Measurements from ENCODE around the gene ENTHD1. TPM values are rescaled to one million over a fixed set of nuclear protein-coding genes. Genes with fewer than 3 reads are reported as not detected.

The ENTHD1 gene
- total and polyA plus RNA-seq, 2 of the 4 experiments (the other 2 are of a cell fraction) = not detected

DNA sequence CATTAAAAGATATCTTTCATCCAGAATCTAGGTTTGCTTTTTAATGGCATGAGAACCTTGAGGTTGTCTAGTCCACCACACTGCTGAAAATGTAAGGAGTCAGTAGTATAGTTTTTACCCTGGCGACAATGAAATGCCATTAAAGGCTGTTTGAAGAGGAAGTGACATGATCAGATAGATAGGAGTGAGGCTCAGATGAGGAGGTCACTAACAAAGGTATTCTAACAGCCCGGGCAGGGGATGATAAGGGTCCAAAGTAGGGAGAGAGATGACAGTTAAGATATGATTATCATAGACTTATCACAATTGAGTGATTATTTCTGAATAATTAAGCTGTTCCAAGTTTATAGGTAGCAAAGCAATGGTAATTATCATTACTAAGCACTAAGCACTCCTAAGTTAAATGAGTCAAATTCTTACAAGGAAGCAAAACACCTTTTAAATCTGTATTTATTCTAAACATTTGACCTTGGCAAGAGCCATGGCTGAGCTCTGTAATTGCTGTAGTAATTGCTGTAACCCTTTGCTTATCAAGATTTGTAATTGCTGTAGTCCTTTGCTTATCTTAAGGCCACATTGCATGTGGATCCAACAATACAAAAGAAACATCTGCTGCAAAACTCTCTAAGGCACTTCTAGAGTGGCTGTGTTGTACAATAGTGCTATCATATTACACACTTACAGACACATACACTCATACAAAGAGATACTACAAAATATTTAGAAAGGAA lies 92.6 kb downstream of the ENTHD1 start:
- no peak overlapping the region for H3K4me2 ChIP-seq (ENCODE audit: low read depth, low read length)
- H3K36me3 ChIP-seq (ENCODE audit: control insufficient read depth, insufficient read depth, low read length) = no peaks in the 10 kb centered on the region
- no peak overlapping the region for H3K4ac ChIP-seq (ENCODE audit: low read depth, low read length)
- no peaks in the 10 kb centered on the region for H3K9me1 ChIP-seq (ENCODE audit: insufficient read depth, low read length)
- H3K27me3 ChIP-seq (ENCODE audit: control insufficient read depth, insufficient read depth, low read length) = peaks cover 41% of the 10 kb centered on the region
- no peak overlapping the region for H3K27ac ChIP-seq (ENCODE audit: insufficient read depth, low read length)
- no peak overlapping the region for H2BK20ac ChIP-seq (ENCODE audit: low read depth, low read length)
- H2BK5ac ChIP-seq (ENCODE audit: low read depth, low read length, poor library complexity, severe bottlenecking) = no peak overlapping the region
- no peak overlapping the region for H3K18ac ChIP-seq (ENCODE audit: low read depth, low read length)
- dilution Hi-C loops (cut with HindIII; ENCODE audit: low sequenced_read_pairs, unreplicated experiment) (no loop called here), intact Hi-C loops (cut with micrococcal nuclease) (loop anchor here (10.0 kb wide), 1 partner anchor 176 kb away; no protein-coding TSS in a partner anchor), in situ Hi-C loops (cut with MboI; ENCODE audit: low sequenced_read_pairs) (no loop called here)
- POLR2A ChIA-PET (ENCODE audit: unreplicated experiment) = no interaction called here
- no peak overlapping the region for H4K91ac ChIP-seq (ENCODE audit: insufficient read depth, low read depth, low read length)
- no peak for TF ChIP-seq CHD1 (IDR thresholded peaks at IDR 0.05; ENCODE audit: low read depth, low read length)
- TF ChIP-seq POLR2A (IDR thresholded peaks at IDR 0.05; ENCODE audit: low read depth, low read length) = no peak
- TF ChIP-seq CEBPB (IDR thresholded peaks at IDR 0.05; ENCODE audit: low read depth, low read length) = no peak
- no peak overlapping the region for H3K23ac ChIP-seq (ENCODE audit: low read depth, low read length)
- H3K79me1 ChIP-seq (ENCODE audit: low read depth in 1 of 2, low read length in 2 of 2) = no peaks in the 10 kb centered on the region
- CTCF ChIA-PET = no interaction called here
- no peak overlapping the region for H3K56ac ChIP-seq (ENCODE audit: extremely low read depth, insufficient read depth, low read length)
- H3K4me1 ChIP-seq (ENCODE audit: control insufficient read depth, insufficient read depth, low read length) = no peaks in the 10 kb centered on the region
- no peak overlapping the region for H2BK15ac ChIP-seq (ENCODE audit: low read depth, low read length)
- no peak overlapping the region for H3K9ac ChIP-seq (ENCODE audit: low read depth, low read length)
- no TSS peak for BruUV-seq (replicated peaks)
- H3K9me3 ChIP-seq (ENCODE audit: control insufficient read depth, insufficient read depth, low read length) = peaks cover 13% of the 10 kb centered on the region
- DNase-seq (no peak), ATAC-seq (ENCODE audit: low read depth) (no peak)
- H2AFZ ChIP-seq (replicated peaks; ENCODE audit: low read length, poor library complexity) = no peak overlapping the region
- no peak overlapping the region for H4K5ac ChIP-seq (ENCODE audit: low read depth, low read length)
- no peak overlapping the region for H2BK120ac ChIP-seq (ENCODE audit: low read depth, low read length)
- no peak overlapping the region for H2AK9ac ChIP-seq (replicated peaks; ENCODE audit: low read depth, low read length, poor library complexity)
- no peak overlapping the region for H2AK5ac ChIP-seq (ENCODE audit: low read depth, low read length)
- H3K14ac ChIP-seq (replicated peaks; ENCODE audit: low read depth, low read length) = no peak overlapping the region
- H4K8ac ChIP-seq (ENCODE audit: low read depth in 2 of 2, low read length in 2 of 2) = no peak overlapping the region
- H3K4me3 ChIP-seq (ENCODE audit: insufficient read depth, low read depth, low read length) = no peak overlapping the region
- 60% methylated on average over 1 of the region's 2 CpGs; no CpG with 5 or more reads in 1 of the 2 experiments for whole genome bisulfite sequencing, 2 experiments (ENCODE audit: extremely low coverage in 2 of 2, insufficient read length in 1 of 2)
- no peaks in the 10 kb centered on the region for H4K20me1 ChIP-seq (ENCODE audit: insufficient read depth, low read length)
